Sigmoid colon (tissue), 4 donors: ENCODE results near the gene GRN.

ENCODE experiments used
- EP300 ChIP-seq, 4 donors: sonication (generic); formaldehyde crosslinking; IDR thresholded peaks; one replicate each; pipeline ENCODE4 v1.6.1; 2017; ENCODE audit warnings: antibody characterized with exemption in 4 of 4
- POLR2A ChIP-seq, 2 donors: fragments of 450-650 bp; IDR thresholded peaks; one replicate each; pipeline ENCODE4 v1.6.1; 2016; ENCODE audit warnings: antibody characterized with exemption in 2 of 2, mild to moderate bottlenecking in 2 of 2, moderate library complexity in 2 of 2
- POLR2AphosphoS5 ChIP-seq, 4 donors: sonication (generic); formaldehyde crosslinking; IDR thresholded peaks; one replicate each; pipeline ENCODE4 v1.6.1; 2017; ENCODE audit warnings: antibody characterized with exemption in 4 of 4
- TF ChIP-seq, protein P1 (sequence below), 4 experiments: fragments of 450-650 bp in 3 of 4; fragments of 200-600 bp in 1 of 4; IDR thresholded peaks; one replicate each; pipeline ENCODE4 v1.5.1; 2016 to 2019; ENCODE audit warnings: antibody characterized with exemption in 4 of 4, mild to moderate bottlenecking in 3 of 4, moderate library complexity in 2 of 4

DNA sequence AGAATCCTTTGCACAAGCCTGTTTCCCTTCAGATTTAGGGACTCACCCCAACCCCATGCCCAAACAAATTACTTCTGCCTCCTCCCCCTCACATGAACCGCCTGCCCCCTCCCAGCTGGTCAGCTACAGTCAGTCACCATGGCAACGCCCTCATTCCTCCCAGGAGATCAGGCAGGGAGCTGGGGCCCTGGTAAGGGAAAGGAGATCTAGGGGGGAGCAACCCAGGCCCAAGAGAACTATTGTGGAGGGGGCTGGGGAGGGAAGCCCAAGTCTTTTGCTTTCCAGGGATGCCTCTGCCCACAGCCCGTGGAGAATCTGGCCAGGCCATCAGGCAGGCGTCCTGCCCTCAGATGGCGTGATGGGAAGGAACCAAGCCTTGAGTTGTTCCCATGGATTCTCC lies 15.7 kb downstream of the GRN start:
- TF ChIP-seq, protein P1, sequence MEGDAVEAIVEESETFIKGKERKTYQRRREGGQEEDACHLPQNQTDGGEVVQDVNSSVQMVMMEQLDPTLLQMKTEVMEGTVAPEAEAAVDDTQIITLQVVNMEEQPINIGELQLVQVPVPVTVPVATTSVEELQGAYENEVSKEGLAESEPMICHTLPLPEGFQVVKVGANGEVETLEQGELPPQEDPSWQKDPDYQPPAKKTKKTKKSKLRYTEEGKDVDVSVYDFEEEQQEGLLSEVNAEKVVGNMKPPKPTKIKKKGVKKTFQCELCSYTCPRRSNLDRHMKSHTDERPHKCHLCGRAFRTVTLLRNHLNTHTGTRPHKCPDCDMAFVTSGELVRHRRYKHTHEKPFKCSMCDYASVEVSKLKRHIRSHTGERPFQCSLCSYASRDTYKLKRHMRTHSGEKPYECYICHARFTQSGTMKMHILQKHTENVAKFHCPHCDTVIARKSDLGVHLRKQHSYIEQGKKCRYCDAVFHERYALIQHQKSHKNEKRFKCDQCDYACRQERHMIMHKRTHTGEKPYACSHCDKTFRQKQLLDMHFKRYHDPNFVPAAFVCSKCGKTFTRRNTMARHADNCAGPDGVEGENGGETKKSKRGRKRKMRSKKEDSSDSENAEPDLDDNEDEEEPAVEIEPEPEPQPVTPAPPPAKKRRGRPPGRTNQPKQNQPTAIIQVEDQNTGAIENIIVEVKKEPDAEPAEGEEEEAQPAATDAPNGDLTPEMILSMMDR (IDR thresholded peaks at IDR 0.05) = no peak
- TF ChIP-seq POLR2AphosphoS5 (IDR thresholded peaks at IDR 0.05) (no peak), POLR2A (IDR thresholded peaks at IDR 0.05) (no peak), EP300 (IDR thresholded peaks at IDR 0.05) (no peak)
